Measurements from ENCODE around the gene UTP25.

GRCh38 chr1:209881619-209882018 is 53.8 kb downstream of the UTP25 start:
- TF ChIP-seq EZH2 (IDR thresholded peaks at IDR 0.05; ENCODE audit: borderline replicate concordance, low read length): no peak
- no peak for TF ChIP-seq CTCF (conservative IDR thresholded peaks at IDR 0.05 in 1 of 2, IDR thresholded peaks at IDR 0.05 in 1 of 2; ENCODE audit: extremely low read depth in 1 of 2, insufficient read depth in 1 of 2, low read depth in 1 of 2, low read length in 2 of 2)

Measured in mammary epithelial cell (primary cell).